GM21367 (cell line): Measurements from ENCODE around the gene FANCG.

Source experiments
- ATAC-seq: cut with Tn5 transposase; IDR thresholded peaks from one replicate; pipeline ENCODE4 v1.9.1; 2021; ENCODE audit not compliant: unreplicated experiment

Gene FANCG

GRCh38 chr9:35079426-35080341, at the start of gene FANCG:
TSS of gene FANCG (minus strand) at chr9:35079942. CDS start at chr9:35079524, 418 bp downstream.
- ATAC-seq, result peak; percentile 78

GRCh38 chr9:35116898-35117551, 37.3 kb upstream of the FANCG start:
- ATAC-seq, result peak; percentile 30

GRCh38 chr9:35116539-35116897, 36.8 kb upstream of the FANCG start:
- no peak for ATAC-seq

GRCh38 chr9:35115680-35116538, 36.2 kb upstream of the FANCG start, which contains the start of gene ATOSB:
TSS of gene ATOSB (minus strand) at chr9:35115862. CDS start at chr9:35108274, 7,588 bp downstream.
- peak; percentile 52 for ATAC-seq

GRCh38 chr9:35114840-35115628, 35.3 kb upstream of the FANCG start:
- ATAC-seq, result no peak

- ATAC-seq, result no peak
These were observed 34.5 kb upstream of the FANCG start for GRCh38 chr9:35114113-35114839.

- no peak for ATAC-seq
These were observed 32.7 kb upstream of the FANCG start for GRCh38 chr9:35112257-35113020.

GRCh38 chr9:35111001-35111933, 31.5 kb upstream of the FANCG start:
- peak; percentile 57 for ATAC-seq

GRCh38 chr9:35110327-35110761, 30.6 kb upstream of the FANCG start:
- no peak for ATAC-seq

GRCh38 chr9:35108946-35109575, 29.3 kb upstream of the FANCG start:
- no peak for ATAC-seq

GRCh38 chr9:35108461-35108860, 28.7 kb upstream of the FANCG start:
- ATAC-seq, result no peak

GRCh38 chr9:35107297-35108290, 27.9 kb upstream of the FANCG start:
- ATAC-seq, result no peak

- no peak for ATAC-seq
These were observed 26.6 kb upstream of the FANCG start for GRCh38 chr9:35106343-35106730.

GRCh38 chr9:35105571-35106342, 26.0 kb upstream of the FANCG start:
- no peak for ATAC-seq

- no peak for ATAC-seq
These were observed 25.4 kb upstream of the FANCG start for GRCh38 chr9:35105126-35105525.
